Bronchial epithelial cell (primary cell): ENCODE measurements around the gene CAMTA1. TPM values are rescaled to one million over a fixed set of nuclear protein-coding genes. Genes with fewer than 3 reads are reported as not detected.

Experiments
- DNase-seq: peaks from one replicate; pipeline ENCODE4 v3.0.0-alpha.2; 2010; ENCODE audit warnings: low read depth
- FAIRE-seq: peaks from 2 replicates; lab custom pipeline; 2011; peaks lifted over from hg19 to GRCh38; lab: Jason Lieb, UNC
- H3K27me3 ChIP-seq: 2 replicates; pipeline ENCODE4 v1.5.1; 2011; ENCODE audit warnings: low read length; ENCODE audit not compliant: control insufficient read depth, insufficient read depth
- H3K36me3 ChIP-seq: 2 replicates; pipeline ENCODE4 v1.5.1; 2011; ENCODE audit warnings: low read length; ENCODE audit not compliant: control insufficient read depth, insufficient read depth
- H3K4me3 ChIP-seq: 2 replicates; pipeline ENCODE4 v1.5.1; 2011; ENCODE audit warnings: mild to moderate bottlenecking, low read depth, low read length, control low read depth
- total RNA-seq: library from RNA; depleted of rRNA; stranded (reverse); fragments of >200 nt; gene quantifications from 2 replicates; pipeline ENCODE4 v1.2.1, GENCODE V29; 2014
- TF ChIP-seq, protein P1 (sequence below): IDR thresholded peaks from 2 replicates; pipeline ENCODE4 v1.5.1; 2011; ENCODE audit warnings: mild to moderate bottlenecking, moderate library complexity, low read length, control low read depth, inconsistent platforms; ENCODE audit not compliant: insufficient read depth, severe bottlenecking

Gene CAMTA1
- total RNA-seq, 1 donor from 2014 or later = 68.2 TPM

DNA sequence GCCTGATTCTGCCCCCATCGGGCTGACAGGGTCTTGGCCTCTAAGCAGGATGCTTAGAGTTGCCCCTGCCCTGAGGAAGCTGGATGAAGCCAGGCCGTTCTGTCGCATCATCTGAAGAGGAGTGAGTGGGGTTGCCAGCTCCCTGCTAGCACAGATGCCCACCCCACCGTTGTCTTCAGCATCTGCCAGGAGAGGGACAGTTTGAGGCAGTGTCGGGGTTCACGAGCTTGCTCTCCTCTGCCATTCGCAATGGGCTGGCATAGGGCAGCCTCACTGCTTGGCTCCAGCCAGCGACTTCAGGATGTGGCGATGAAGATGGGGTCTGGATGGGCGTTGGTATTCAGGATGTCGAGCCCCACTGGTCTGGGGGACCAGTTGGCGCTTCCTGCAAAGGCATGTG is 840.1 kb downstream of the CAMTA1 start:
- TF ChIP-seq, protein P1, sequence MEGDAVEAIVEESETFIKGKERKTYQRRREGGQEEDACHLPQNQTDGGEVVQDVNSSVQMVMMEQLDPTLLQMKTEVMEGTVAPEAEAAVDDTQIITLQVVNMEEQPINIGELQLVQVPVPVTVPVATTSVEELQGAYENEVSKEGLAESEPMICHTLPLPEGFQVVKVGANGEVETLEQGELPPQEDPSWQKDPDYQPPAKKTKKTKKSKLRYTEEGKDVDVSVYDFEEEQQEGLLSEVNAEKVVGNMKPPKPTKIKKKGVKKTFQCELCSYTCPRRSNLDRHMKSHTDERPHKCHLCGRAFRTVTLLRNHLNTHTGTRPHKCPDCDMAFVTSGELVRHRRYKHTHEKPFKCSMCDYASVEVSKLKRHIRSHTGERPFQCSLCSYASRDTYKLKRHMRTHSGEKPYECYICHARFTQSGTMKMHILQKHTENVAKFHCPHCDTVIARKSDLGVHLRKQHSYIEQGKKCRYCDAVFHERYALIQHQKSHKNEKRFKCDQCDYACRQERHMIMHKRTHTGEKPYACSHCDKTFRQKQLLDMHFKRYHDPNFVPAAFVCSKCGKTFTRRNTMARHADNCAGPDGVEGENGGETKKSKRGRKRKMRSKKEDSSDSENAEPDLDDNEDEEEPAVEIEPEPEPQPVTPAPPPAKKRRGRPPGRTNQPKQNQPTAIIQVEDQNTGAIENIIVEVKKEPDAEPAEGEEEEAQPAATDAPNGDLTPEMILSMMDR = no peak
- FAIRE-seq = no peak
- DNase-seq = no peak
- Histone ChIP-seq H3K36me3 (no peaks in the 10 kb centered on the region), H3K4me3 (no peak overlapping the region), H3K27me3 (peaks cover 2% of the 10 kb centered on the region)

DNA sequence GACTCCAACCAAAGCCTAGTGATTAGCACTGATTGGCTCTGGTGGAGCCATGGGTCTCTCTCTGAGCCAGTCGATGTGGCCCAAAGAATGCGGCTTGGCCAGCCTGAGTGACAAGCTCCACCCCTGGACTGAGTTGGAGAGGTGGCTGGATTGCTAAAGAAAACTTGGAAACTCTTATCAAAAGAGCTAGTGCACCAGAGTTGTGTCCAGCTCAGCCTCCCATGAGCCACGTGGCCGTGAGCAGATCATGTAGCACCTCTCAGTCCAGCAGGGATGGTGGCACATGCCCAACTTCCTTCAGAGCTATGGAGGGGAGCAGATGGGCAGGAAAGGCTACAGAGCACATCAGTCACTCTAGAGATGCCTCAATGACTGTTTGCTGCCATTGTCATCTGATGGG is 843.0 kb downstream of the CAMTA1 start:
- Histone ChIP-seq H3K27me3 (peaks cover under 1% of the 10 kb centered on the region), H3K4me3 (no peak overlapping the region), H3K36me3 (no peaks in the 10 kb centered on the region)
- DNase-seq (no peak), FAIRE-seq (no peak)
- TF ChIP-seq, protein P1 = no peak

DNA sequence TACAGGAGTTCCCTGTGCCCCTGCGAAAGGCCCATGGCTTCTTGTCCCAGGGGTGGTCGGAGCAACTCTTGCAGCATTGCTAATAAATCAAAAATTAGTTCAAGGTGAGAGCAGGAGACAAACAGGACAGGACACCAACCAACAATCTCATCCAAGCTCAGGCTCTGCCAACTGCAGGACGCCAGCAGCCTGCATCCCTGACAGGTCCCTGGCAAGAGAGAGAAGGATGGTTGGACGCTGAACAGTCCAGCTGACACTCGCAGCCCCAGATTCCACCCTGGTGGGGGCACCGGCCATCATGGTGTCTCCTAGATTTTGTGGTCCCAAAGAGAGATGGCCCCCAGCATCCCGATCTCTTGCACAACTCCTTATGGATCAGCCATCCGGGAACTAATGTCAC is 843.8 kb downstream of the CAMTA1 start:
- no peak for DNase-seq
- TF ChIP-seq, protein P1 = no peak
- Histone ChIP-seq H3K27me3 (no peaks in the 10 kb centered on the region), H3K36me3 (no peaks in the 10 kb centered on the region), H3K4me3 (no peak overlapping the region)
- no peak for FAIRE-seq

DNA sequence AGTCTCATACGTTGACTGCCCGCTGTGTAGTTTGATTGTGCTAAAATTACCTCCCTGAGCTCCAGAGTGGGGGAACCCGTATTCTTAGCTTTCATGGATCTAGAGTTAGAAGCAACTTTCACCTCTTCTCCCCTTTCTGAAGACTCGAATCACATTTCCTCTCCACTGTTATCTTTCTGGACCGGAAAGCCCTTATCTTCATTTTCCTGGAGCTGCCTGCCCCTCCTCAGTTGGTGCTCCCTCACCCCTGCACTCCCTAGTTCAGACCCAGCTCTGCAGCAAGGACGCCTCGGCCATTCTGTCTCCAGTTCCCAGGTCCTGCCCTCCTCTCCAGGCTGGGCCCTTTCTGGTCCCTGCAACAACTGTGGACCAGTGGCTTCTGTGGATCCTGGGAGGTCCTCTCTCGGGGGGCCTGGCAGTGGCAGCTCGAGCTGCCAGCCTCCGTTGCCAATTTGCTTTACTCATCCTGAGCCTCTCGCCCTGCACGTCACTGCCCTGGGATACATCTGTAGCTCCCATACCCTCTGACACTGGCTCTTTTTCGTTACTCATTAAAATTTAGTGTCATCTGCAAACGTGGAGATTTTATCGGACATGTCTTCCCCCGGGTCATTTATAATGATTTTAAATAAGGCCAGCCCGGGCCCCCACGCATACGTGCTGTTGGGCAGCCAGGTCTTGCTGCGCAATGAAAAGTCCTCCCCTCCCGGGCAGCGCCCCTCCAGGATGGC is 844.4 kb downstream of the CAMTA1 start:
- no peak for FAIRE-seq
- Histone ChIP-seq H3K36me3 (no peaks in the 10 kb centered on the region), H3K27me3 (no peaks in the 10 kb centered on the region), H3K4me3 (no peak overlapping the region)
- DNase-seq = no peak
- TF ChIP-seq, protein P1 = no peak

DNA sequence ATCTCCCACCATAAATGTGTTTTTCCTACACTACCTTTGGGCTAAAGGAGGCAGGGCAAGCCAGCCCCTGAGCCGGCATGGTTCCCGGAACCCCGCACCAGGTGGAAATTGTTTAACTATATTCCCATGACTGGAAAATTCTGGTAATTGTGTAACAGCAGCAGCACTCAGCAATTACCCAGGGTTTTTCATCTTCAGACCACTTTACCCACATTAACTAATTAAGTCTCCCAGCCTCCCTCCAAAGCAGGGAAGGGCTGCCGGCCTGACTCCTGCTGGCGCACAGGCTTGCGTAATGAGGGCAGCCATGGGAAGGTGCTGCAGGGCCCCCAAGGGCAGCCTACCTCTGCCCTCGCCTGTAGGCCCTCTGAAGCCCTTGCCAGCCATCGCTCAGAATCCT is 845.1 kb downstream of the CAMTA1 start:
- FAIRE-seq = no peak
- no peaks in the 10 kb centered on the region for H3K27me3 ChIP-seq
- DNase-seq = no peak
- H3K4me3 ChIP-seq = no peak overlapping the region
- no peaks in the 10 kb centered on the region for H3K36me3 ChIP-seq
- TF ChIP-seq, protein P1 = no peak

DNA sequence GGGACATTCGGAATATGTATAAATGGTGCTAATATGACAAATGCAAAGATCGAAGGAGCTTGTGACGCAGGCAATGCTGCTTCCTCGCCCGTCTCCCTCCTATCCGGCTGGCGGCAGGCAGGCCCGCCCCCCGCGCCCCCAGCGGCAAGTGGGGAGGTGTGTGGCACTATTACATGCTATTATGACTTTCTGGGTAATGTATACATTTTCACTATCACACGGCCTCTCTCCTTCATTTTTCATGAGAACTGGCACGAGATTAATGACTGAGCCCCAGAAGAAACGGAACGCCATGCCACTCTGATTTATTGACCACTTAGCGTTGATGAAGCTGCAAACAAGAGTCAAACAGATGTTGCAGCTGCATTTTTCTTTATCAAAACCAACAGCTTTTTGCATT is 846.9 kb downstream of the CAMTA1 start:
- TF ChIP-seq, protein P1 = no peak
- no peaks in the 10 kb centered on the region for H3K27me3 ChIP-seq

More for the DNA sequence above, 846.9 kb downstream of the CAMTA1 start:
- FAIRE-seq (no peak), DNase-seq (no peak)
- Histone ChIP-seq H3K36me3 (no peaks in the 10 kb centered on the region), H3K4me3 (no peak overlapping the region)
